Measurements from ENCODE around the gene OR51E2.
A peak's percentile ranks its signal among the peaks of the same experiment; 100 is the strongest.

OR51E2 gene

GRCh38 chr11:4699697-4700435, 2.2 kb upstream of the OR51E2 start:
- TF ChIP-seq TAF1 (IDR thresholded peaks at IDR 0.05; ENCODE audit: low read depth, low read length) (no peak), POU2F2 (IDR thresholded peaks at IDR 0.05; ENCODE audit: low read depth, low read length) (peak; percentile 59; the same call in 1 of the 2 replicates)
- FAIRE-seq (peak; percentile 58), DNase-seq (ENCODE audit: insufficient read length, low spot score) (peak; percentile 17)

GRCh38 chr11:4695442-4695841, 2.2 kb downstream of the OR51E2 start:
- DNase-seq (ENCODE audit: insufficient read length, low spot score): no peak
- TF ChIP-seq POU2F2 (IDR thresholded peaks at IDR 0.05; ENCODE audit: low read depth, low read length) (no peak), POLR2AphosphoS5 (IDR thresholded peaks at IDR 0.05; ENCODE audit: low read depth, low read length) (no peak)
- FAIRE-seq: no peak

GRCh38 chr11:4684631-4685285, 12.9 kb downstream of the OR51E2 start:
- no peak for FAIRE-seq
- no peak for DNase-seq (ENCODE audit: insufficient read length, low spot score)
- TF ChIP-seq TAF1 (IDR thresholded peaks at IDR 0.05; ENCODE audit: low read depth, low read length): no peak
- TF ChIP-seq SPI1 (IDR thresholded peaks at IDR 0.05; ENCODE audit: low read depth, low read length): no peak
- no peak for TF ChIP-seq POU2F2 (IDR thresholded peaks at IDR 0.05; ENCODE audit: low read depth, low read length)
- TF ChIP-seq POLR2A (IDR thresholded peaks at IDR 0.05; ENCODE audit: low read depth, low read length): no peak
- TF ChIP-seq PAX5 (IDR thresholded peaks at IDR 0.05; ENCODE audit: insufficient read depth, low read length, severe bottlenecking): no peak
- no peak for TF ChIP-seq POLR2AphosphoS5 (IDR thresholded peaks at IDR 0.05; ENCODE audit: low read depth, low read length)

GRCh38 chr11:4682623-4683419, 14.8 kb downstream of the OR51E2 start:
- no peak for FAIRE-seq
- TF ChIP-seq PAX5 (IDR thresholded peaks at IDR 0.05; ENCODE audit: insufficient read depth, low read length, severe bottlenecking) (no peak), TAF1 (IDR thresholded peaks at IDR 0.05; ENCODE audit: low read depth, low read length) (no peak), POU2F2 (IDR thresholded peaks at IDR 0.05; ENCODE audit: low read depth, low read length) (no peak), POLR2A (IDR thresholded peaks at IDR 0.05; ENCODE audit: low read depth, low read length) (no peak), POLR2AphosphoS5 (IDR thresholded peaks at IDR 0.05; ENCODE audit: low read depth, low read length) (no peak), SPI1 (IDR thresholded peaks at IDR 0.05; ENCODE audit: low read depth, low read length) (no peak)
- no peak for DNase-seq (ENCODE audit: insufficient read length, low spot score)

- FAIRE-seq: no peak
- DNase-seq (ENCODE audit: insufficient read length, low spot score): no peak
- no peak for TF ChIP-seq TAF1 (IDR thresholded peaks at IDR 0.05; ENCODE audit: low read depth, low read length)
Observed at GRCh38 chr11:4680341-4680740, 17.3 kb downstream of the OR51E2 start.

GRCh38 chr11:4677948-4678347, 19.7 kb downstream of the OR51E2 start:
- DNase-seq (ENCODE audit: insufficient read length, low spot score) (no peak), FAIRE-seq (no peak)
- TF ChIP-seq PAX5 (IDR thresholded peaks at IDR 0.05; ENCODE audit: insufficient read depth, low read length, severe bottlenecking) (no peak), POLR2AphosphoS5 (IDR thresholded peaks at IDR 0.05; ENCODE audit: low read depth, low read length) (no peak)

GRCh38 chr11:4673781-4674180, 23.9 kb downstream of the OR51E2 start:
- TF ChIP-seq POU2F2 (IDR thresholded peaks at IDR 0.05; ENCODE audit: low read depth, low read length): no peak
- no peak for TF ChIP-seq SPI1 (IDR thresholded peaks at IDR 0.05; ENCODE audit: low read depth, low read length)
- TF ChIP-seq POLR2A (IDR thresholded peaks at IDR 0.05; ENCODE audit: low read depth, low read length): no peak
- no peak for TF ChIP-seq TAF1 (IDR thresholded peaks at IDR 0.05; ENCODE audit: low read depth, low read length)
- TF ChIP-seq PAX5 (IDR thresholded peaks at IDR 0.05; ENCODE audit: insufficient read depth, low read length, severe bottlenecking): no peak
- TF ChIP-seq POLR2AphosphoS5 (IDR thresholded peaks at IDR 0.05; ENCODE audit: low read depth, low read length): no peak
- FAIRE-seq (no peak), DNase-seq (ENCODE audit: insufficient read length, low spot score) (no peak)

GRCh38 chr11:4672470-4672869, 25.2 kb downstream of the OR51E2 start:
- no peak for FAIRE-seq
- DNase-seq (ENCODE audit: insufficient read length, low spot score): no peak
- TF ChIP-seq TAF1 (IDR thresholded peaks at IDR 0.05; ENCODE audit: low read depth, low read length) (no peak), POLR2AphosphoS5 (IDR thresholded peaks at IDR 0.05; ENCODE audit: low read depth, low read length) (no peak)

GRCh38 chr11:4671741-4672140, 25.9 kb downstream of the OR51E2 start:
- no peak for TF ChIP-seq POU2F2 (IDR thresholded peaks at IDR 0.05; ENCODE audit: low read depth, low read length)
- TF ChIP-seq PAX5 (IDR thresholded peaks at IDR 0.05; ENCODE audit: insufficient read depth, low read length, severe bottlenecking): no peak
- TF ChIP-seq POLR2A (IDR thresholded peaks at IDR 0.05; ENCODE audit: low read depth, low read length): no peak
- no peak for TF ChIP-seq TAF1 (IDR thresholded peaks at IDR 0.05; ENCODE audit: low read depth, low read length)
- no peak for TF ChIP-seq POLR2AphosphoS5 (IDR thresholded peaks at IDR 0.05; ENCODE audit: low read depth, low read length)
- TF ChIP-seq SPI1 (IDR thresholded peaks at IDR 0.05; ENCODE audit: low read depth, low read length): no peak
- DNase-seq (ENCODE audit: insufficient read length, low spot score) (no peak), FAIRE-seq (no peak)

- FAIRE-seq (no peak), DNase-seq (ENCODE audit: insufficient read length, low spot score) (no peak)
- no peak for TF ChIP-seq POLR2AphosphoS5 (IDR thresholded peaks at IDR 0.05; ENCODE audit: low read depth, low read length)
- TF ChIP-seq POU2F2 (IDR thresholded peaks at IDR 0.05; ENCODE audit: low read depth, low read length): no peak
- TF ChIP-seq TAF1 (IDR thresholded peaks at IDR 0.05; ENCODE audit: low read depth, low read length): no peak
- no peak for TF ChIP-seq PAX5 (IDR thresholded peaks at IDR 0.05; ENCODE audit: insufficient read depth, low read length, severe bottlenecking)
- TF ChIP-seq SPI1 (IDR thresholded peaks at IDR 0.05; ENCODE audit: low read depth, low read length): no peak
- TF ChIP-seq POLR2A (IDR thresholded peaks at IDR 0.05; ENCODE audit: low read depth, low read length): no peak
Observed at GRCh38 chr11:4665424-4665823, 32.2 kb downstream of the OR51E2 start.
